ENCODE data around the gene TSPEAR. TPM values are rescaled to one million over a fixed set of nuclear protein-coding genes. Genes with fewer than 3 reads are reported as not detected.

Gene TSPEAR
- total and polyA plus RNA-seq, 7 donors = not detected

GRCh38 chr21:44658541-44658910, 52.8 kb downstream of the TSPEAR start:
- Histone ChIP-seq H3K4me3 (no peak overlapping the region), H3K4me1 (no peaks in the 10 kb centered on the region), H3K27me3 (ENCODE audit: insufficient read depth in 3 of 3, low read length in 2 of 3) (peaks cover 2 to 46% (median 5%) of the 10 kb centered on the region in 3 donors), H3K36me3 (ENCODE audit: insufficient read depth in 1 of 2, low read depth in 1 of 2) (no peaks in the 10 kb centered on the region), H3K27ac (no peak overlapping the region), H3K9me3 (no peaks in the 10 kb centered on the region)
- no peak for TF ChIP-seq CTCF (IDR thresholded peaks at IDR 0.05)
- no peak for ATAC-seq
- intact Hi-C loops (cut with DNase I) = no loop called here
- no peak for DNase-seq
- 72 to 82% (median 78%) methylated on average over 5 of the region's 5 CpGs for WGBS, 3 donors

DNA sequence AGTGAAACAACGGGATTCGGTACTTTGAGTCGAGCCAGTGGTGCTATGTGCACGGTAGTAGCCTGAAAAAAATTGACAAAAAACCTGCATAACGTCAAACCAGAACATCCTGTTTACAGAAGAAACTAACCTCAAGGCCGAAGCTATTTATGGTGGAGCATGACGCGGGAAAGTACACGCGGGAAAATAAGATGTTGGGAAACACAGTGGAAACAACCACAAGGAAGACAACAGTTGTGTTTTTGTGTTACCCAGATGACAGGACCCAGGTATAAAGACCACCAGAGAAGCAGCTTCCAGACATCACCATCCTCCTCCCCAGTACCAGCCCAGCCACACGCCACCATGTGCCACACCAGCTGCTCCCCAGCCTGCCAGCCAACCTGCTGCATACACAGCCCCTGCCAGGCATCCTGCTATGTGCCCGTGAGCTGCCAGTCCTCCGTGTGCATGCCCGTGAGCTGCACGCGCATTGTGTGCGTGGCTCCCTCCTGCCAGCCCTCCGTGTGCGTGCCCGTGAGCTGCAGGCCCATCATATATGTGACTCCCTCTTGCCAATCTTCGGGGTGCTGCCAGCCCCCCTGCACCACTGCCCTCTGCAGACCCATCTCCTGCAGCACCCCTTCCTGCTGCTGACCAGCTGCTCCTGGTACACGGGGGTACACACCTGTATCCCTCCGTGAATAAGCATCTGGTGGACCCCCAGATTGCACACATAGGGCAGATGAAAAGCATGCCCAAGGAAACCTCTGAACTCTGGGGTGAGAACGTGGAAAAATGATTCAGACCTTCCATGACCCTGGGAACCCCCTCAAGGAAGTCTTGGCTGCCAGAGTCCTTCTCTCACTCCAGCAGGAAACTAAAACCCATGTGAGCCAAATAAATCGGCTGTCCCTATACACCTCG, 53.5 kb downstream of the TSPEAR start, which contains the start of gene KRTAP12-3:
KRTAP12-3 (plus strand) TSS at position 298 of the 906 bp plus-strand sequence; CDS start at position 346, 48 bp downstream.
- intact Hi-C loops (cut with DNase I) = no loop called here
- no peak within 1 kb of the TSS for H3K27ac ChIP-seq
- H3K36me3 ChIP-seq (ENCODE audit: insufficient read depth in 1 of 2, low read depth in 1 of 2) = no peaks in the 10 kb centered on the region
- H3K9me3 ChIP-seq = no peaks in the 10 kb centered on the region
- H3K4me3 ChIP-seq = no peak within 1 kb of the TSS
- H3K4me1 ChIP-seq = no peaks in the 10 kb centered on the region
- H3K27me3 ChIP-seq (ENCODE audit: insufficient read depth in 3 of 3, low read length in 2 of 3) = peaks cover 2 to 44% (median 5%) of the 10 kb centered on the region in 3 donors
- ATAC-seq = no peak
- no peak for TF ChIP-seq CTCF (IDR thresholded peaks at IDR 0.05)
- 68 to 74% (median 70%) methylated on average over 26 of the region's 26 CpGs for WGBS, 3 donors
- DNase-seq = no peak

DNA sequence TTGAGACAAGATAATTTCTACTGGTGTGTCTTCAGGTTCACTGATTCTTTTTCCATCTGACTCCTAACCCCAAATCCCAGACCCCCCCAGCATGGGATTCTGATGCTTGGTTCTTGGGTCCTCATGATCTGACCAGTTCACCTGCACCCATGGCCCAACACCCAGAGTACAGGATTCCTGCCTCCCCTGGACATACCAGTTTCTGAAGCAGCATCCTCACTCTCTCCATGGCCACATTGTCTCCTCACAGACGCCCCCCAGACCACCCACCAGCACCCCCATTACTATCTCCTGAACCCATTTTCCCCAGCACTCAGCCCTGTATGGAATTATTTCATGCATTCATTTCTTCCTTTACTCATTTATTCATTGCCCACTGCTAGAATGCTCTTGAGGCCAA, 54.5 kb downstream of the TSPEAR start:
- 40 to 63% (median 49%) methylated on average over 1 of the region's 1 CpG for WGBS, 3 donors
- Histone ChIP-seq H3K4me3 (no peak overlapping the region), H3K4me1 (no peaks in the 10 kb centered on the region), H3K27ac (no peak overlapping the region), H3K27me3 (ENCODE audit: insufficient read depth in 3 of 3, low read length in 2 of 3) (peaks cover 2 to 44% (median 5%) of the 10 kb centered on the region in 3 donors), H3K36me3 (ENCODE audit: insufficient read depth in 1 of 2, low read depth in 1 of 2) (no peaks in the 10 kb centered on the region), H3K9me3 (no peaks in the 10 kb centered on the region)
- ATAC-seq = no peak
- no peak for DNase-seq
- intact Hi-C loops (cut with DNase I) = no loop called here
- no peak for TF ChIP-seq CTCF (IDR thresholded peaks at IDR 0.05)

- DNase-seq (no peak), ATAC-seq (no peak)
- TF ChIP-seq CTCF (IDR thresholded peaks at IDR 0.05) = no peak
- peaks cover 0 to 46% (median 2%) of the 10 kb centered on the region in 3 donors for H3K27me3 ChIP-seq (ENCODE audit: insufficient read depth in 3 of 3, low read length in 2 of 3)
- no peaks in the 10 kb centered on the region for H3K4me1 ChIP-seq
- intact Hi-C loops (cut with DNase I) = no loop called here
- 55 to 63% (median 55%) methylated on average over 9 of the region's 9 CpGs for WGBS, 3 donors
- H3K4me3 ChIP-seq = no peak within 1 kb of the TSS
- H3K9me3 ChIP-seq = no peaks in the 10 kb centered on the region
- no peaks in the 10 kb centered on the region for H3K36me3 ChIP-seq (ENCODE audit: insufficient read depth in 1 of 2, low read depth in 1 of 2)
- no peak within 1 kb of the TSS for H3K27ac ChIP-seq
Observed at GRCh38 chr21:44654576-44655175, 56.7 kb downstream of the TSPEAR start, which contains the start of gene KRTAP12-4. TSS of gene KRTAP12-4 (minus strand) at chr21:44654659. CDS start at chr21:44654614, 45 bp downstream.

Measured in psoas muscle (tissue), 8 donors.